Subcutaneous adipose tissue (tissue), 4 donors: ENCODE results near the gene CEP41. TPM values are rescaled to one million over a fixed set of nuclear protein-coding genes. Genes with fewer than 3 reads are reported as not detected.

ENCODE experiments used
- CTCF ChIP-seq: fragments of 450-650 bp; IDR thresholded peaks from one replicate; pipeline ENCODE4 v1.5.1; 2016; ENCODE audit warnings: low read depth, mild to moderate bottlenecking, control low read depth, antibody characterized with exemption, moderate library complexity
- total RNA-seq, 4 donors: library from RNA; depleted of rRNA; stranded (reverse); fragments of >200 nt; gene quantifications; one replicate each; pipeline ENCODE4 v1.1.0, GENCODE V29; 2016

Gene CEP41
- 1 to 10 TPM; 3.2 to 6.0 (median 3.9) TPM for total RNA-seq

GRCh38 chr7:130440527-130441365 lies at the start of gene CEP41:
Gene CEP41, minus strand, starts transcription at chr7:130441016. Its CDS starts 50 bp downstream, at chr7:130440966.
- TF ChIP-seq CTCF: no peak

GRCh38 chr7:130490311-130490791 lies 49.5 kb upstream of the CEP41 start:
- TF ChIP-seq CTCF: no peak

- TF ChIP-seq CTCF: no peak
Observed at GRCh38 chr7:130489140-130489983, 48.5 kb upstream of the CEP41 start.

GRCh38 chr7:130488392-130489139 lies 47.8 kb upstream of the CEP41 start:
- no peak for TF ChIP-seq CTCF

GRCh38 chr7:130486954-130487436 lies 46.2 kb upstream of the CEP41 start:
- no peak for TF ChIP-seq CTCF

GRCh38 chr7:130486114-130486953 lies 45.5 kb upstream of the CEP41 start:
- no peak for TF ChIP-seq CTCF
